Brain microvascular endothelial cell (primary cell): ENCODE measurements around the gene FZR1.
A peak's percentile ranks its signal among the peaks of the same experiment; 100 is the strongest.

Source experiments
- DNase-seq: peaks from one replicate; pipeline ENCODE4 v3.0.0-alpha.2; 2020
- H3K27ac ChIP-seq: fragments of 250-450 bp; sonication (Bioruptor Pico); 2 replicates; pipeline ENCODE4 v1.5.1; 2020; ENCODE audit warnings: mild to moderate bottlenecking, moderate library complexity
- H3K27me3 ChIP-seq: fragments of 250-450 bp; sonication (Bioruptor Pico); replicated peaks from 2 replicates; pipeline ENCODE4 v1.5.1; 2020; ENCODE audit warnings: mild to moderate bottlenecking
- H3K36me3 ChIP-seq: fragments of 250-450 bp; sonication (Bioruptor Pico); replicated peaks from 2 replicates; pipeline ENCODE4 v1.5.1; 2020; ENCODE audit warnings: mild to moderate bottlenecking
- H3K4me3 ChIP-seq: 2 replicates; pipeline ENCODE4 v1.5.1; 2011; ENCODE audit warnings: low read depth, mild to moderate bottlenecking, control low read depth, low read length, moderate library complexity
- in situ Hi-C: cut with HindIII; loops from 2 replicates; pipeline ENCODE4 v1.10.0; 2017; ENCODE audit warnings: low sequenced_read_pairs, low pct_ligation_motif_present
- TF ChIP-seq, protein P1 (sequence below): IDR thresholded peaks from 2 replicates; pipeline ENCODE4 v1.5.1; 2011; ENCODE audit warnings: low read depth, mild to moderate bottlenecking, moderate library complexity, low read length, control low read depth, inconsistent platforms; ENCODE audit errors: missing control alignments

FZR1 gene

DNA sequence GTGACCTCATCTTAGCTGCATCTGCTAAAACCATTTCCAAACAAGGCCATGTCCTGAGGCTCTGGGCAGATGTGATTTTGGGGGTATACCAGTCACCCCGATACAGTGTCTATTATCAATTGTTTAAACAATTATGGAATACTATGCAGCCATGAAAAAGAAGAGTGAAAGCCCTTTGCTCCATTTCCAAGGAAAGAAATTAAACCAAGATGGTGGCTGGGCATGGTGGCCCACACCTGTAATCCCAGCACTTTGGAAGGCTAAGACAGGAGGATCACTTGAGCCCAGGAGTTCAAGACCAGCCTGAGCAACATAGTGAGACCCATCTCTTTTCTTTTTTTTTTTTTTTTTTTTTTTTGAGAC lies 33.6 kb downstream of the FZR1 start:
- in situ Hi-C loops: no loop called here
- Histone ChIP-seq H3K27me3 (no peaks in the 10 kb centered on the region), H3K27ac (no peak overlapping the region), H3K4me3 (no peak overlapping the region), H3K36me3 (peaks cover 37% of the 10 kb centered on the region)
- TF ChIP-seq, protein P1, sequence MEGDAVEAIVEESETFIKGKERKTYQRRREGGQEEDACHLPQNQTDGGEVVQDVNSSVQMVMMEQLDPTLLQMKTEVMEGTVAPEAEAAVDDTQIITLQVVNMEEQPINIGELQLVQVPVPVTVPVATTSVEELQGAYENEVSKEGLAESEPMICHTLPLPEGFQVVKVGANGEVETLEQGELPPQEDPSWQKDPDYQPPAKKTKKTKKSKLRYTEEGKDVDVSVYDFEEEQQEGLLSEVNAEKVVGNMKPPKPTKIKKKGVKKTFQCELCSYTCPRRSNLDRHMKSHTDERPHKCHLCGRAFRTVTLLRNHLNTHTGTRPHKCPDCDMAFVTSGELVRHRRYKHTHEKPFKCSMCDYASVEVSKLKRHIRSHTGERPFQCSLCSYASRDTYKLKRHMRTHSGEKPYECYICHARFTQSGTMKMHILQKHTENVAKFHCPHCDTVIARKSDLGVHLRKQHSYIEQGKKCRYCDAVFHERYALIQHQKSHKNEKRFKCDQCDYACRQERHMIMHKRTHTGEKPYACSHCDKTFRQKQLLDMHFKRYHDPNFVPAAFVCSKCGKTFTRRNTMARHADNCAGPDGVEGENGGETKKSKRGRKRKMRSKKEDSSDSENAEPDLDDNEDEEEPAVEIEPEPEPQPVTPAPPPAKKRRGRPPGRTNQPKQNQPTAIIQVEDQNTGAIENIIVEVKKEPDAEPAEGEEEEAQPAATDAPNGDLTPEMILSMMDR: no peak
- no peak for DNase-seq

DNA sequence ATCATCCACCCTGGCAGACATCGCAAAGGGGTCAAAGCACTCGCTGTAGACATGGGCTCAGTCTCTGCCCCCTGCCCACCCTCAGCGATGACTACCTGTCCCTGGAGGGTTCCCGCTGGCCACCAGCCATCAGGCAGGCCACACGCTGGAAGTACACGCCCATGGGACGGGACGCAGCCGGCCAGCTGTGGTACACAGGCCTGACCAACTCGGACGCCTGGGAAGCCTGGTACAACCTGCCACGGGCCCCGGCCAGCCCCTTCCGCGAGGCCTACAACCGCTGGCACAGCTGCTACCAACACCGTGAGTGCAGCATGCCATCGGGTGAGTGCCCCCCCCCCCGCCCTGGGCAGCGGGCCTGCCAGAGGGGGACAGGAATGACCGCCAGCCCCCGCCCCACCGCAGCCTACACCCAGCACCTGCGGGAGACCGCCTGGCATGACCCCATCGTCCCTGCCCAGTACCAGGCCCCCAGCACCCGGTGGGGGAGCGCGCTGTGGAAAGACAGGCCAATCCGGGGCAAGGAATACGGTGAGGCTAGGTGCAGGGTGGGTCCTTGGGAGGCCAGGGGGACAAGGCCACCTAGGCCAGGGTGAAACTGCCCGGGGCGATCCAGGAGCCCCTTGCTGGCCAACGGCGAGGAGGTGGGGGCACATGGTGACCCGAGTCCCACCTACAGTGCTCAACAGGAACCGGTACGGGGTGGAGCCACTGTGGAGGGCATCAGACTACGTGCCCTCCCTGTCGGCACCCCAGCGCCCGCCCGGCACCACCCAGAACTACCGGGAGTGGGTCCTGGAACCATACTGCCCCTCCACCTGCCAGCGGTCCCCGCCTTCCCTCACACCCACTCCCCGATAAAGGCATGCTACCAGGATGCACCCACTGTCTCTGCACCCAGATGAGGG lies 37.3 kb downstream of the FZR1 start:
- in situ Hi-C loops: no loop called here

DNA sequence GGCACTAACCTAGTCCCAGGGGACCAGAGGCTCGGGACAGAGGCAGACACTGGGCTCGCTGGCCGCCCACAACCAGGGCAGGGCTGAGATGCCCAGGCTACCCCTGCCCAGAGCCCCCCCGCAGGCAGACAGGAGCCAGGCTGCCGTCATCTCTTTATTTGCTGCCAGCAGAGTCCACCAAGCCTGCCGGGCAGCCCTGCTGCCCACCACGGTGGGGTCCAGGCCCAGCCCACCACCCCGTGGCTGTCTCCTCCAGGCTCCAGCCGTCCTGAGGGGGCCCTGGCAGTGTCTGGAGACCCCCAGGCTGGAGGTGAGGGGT lies 37.9 kb downstream of the FZR1 start:
- H3K27ac ChIP-seq: no peak overlapping the region
- TF ChIP-seq, protein P1: no peak
- in situ Hi-C loops: no loop called here
- H3K36me3 ChIP-seq: peaks cover 63% of the 10 kb centered on the region
- no peak overlapping the region for H3K4me3 ChIP-seq
- no peaks in the 10 kb centered on the region for H3K27me3 ChIP-seq
- DNase-seq: no peak

More for the DNA sequence above, 37.3 kb downstream of the FZR1 start:
- no peak for DNase-seq
- H3K36me3 ChIP-seq: peaks cover 59% of the 10 kb centered on the region
- H3K27me3 ChIP-seq: no peaks in the 10 kb centered on the region
- no peak overlapping the region for H3K4me3 ChIP-seq
- no peak overlapping the region for H3K27ac ChIP-seq
- TF ChIP-seq, protein P1: no peak

DNA sequence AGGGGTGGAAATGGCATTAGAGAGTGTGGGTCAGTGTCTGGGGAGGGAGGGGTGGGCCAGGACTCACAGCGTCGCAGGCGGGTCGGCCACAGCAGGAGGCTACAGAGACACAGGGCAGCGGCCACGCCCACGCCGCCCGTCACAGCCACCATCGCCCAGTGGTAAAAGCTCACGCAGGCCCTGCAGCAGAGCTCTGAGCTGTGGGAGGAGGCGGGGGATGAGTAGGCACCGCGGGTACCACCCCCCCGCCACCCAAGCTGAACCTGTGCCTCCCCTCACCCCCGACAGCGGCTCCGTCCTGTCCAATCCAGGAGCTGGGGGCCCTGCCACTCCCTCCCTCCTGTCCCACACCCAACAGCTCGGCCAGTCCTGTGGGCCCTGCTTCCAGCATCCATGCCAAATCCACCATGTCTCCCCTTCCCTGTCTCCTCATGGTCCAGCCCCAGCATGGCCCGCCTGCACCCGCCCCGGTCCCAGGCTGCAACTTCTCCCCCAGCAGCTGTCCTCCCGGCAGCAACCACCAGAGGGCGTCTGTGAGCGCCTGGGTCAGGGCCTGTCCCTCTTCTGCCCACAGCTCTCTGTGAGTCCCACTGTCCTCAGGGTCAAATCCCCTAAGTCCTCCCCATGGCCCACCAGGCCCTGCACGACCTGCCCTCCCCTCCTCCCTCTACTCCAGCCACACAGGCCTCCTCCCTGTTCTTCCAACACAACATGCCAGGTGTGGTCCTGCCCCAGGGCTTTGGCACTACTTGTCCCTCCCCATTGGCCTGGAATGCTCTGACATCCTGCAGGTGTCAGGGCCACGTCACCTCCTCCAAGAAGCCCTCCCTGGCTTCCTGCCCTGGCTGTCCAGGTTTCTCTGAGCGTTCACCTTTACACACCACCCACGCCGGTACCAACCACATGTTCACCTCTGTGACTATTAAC lies 38.9 kb downstream of the FZR1 start:
- no peak overlapping the region for H3K27ac ChIP-seq
- TF ChIP-seq, protein P1: peak; percentile 99
- H3K4me3 ChIP-seq: no peak overlapping the region
- in situ Hi-C loops: no loop called here
- H3K27me3 ChIP-seq: no peaks in the 10 kb centered on the region
- peaks cover 68% of the 10 kb centered on the region for H3K36me3 ChIP-seq
- no peak for DNase-seq

DNA sequence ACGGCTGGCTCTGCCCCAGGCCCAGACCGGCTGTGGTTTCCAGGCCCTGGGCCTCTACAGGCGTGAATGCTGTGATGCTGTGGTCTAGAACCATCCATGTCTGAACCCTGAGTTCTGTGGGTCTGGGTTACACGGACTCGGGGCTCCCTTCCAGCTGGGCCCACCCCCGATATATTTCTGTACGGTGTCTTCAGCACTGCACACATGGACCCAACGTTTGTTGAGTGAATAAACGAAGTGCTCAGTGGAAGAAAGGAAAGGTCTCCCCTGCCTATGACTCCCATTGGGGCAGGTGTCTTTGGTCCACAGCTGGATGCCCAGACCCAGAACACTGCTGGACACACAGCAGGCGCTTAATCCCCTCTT lies 39.5 kb downstream of the FZR1 start:
- in situ Hi-C loops: no loop called here
- no peak for DNase-seq
- Histone ChIP-seq H3K27me3 (no peaks in the 10 kb centered on the region), H3K27ac (no peak overlapping the region), H3K4me3 (no peak overlapping the region), H3K36me3 (peaks cover 73% of the 10 kb centered on the region)
- TF ChIP-seq, protein P1: no peak
